Trophoblast cell (in vitro differentiated cells and primary cell): ENCODE measurements around the gene WDR7.

Source experiments
- DNase-seq, 2 donors: peaks; one replicate each; pipeline ENCODE4 v3.0.0-alpha.2; 2016
- H2AFZ ChIP-seq: 2 replicates; pipeline ENCODE4 v1.6.1; 2013; ENCODE audit warnings: low read length, moderate library complexity, mild to moderate bottlenecking; ENCODE audit not compliant: insufficient read depth, poor library complexity
- H2AK5ac ChIP-seq: 2 replicates; pipeline ENCODE4 v1.6.1; 2013; ENCODE audit warnings: mild to moderate bottlenecking, low read length
- H2BK120ac ChIP-seq: 2 replicates; pipeline ENCODE4 v1.6.1; 2013; ENCODE audit warnings: low read length, mild to moderate bottlenecking, moderate library complexity; ENCODE audit not compliant: insufficient read depth, poor library complexity
- H2BK12ac ChIP-seq: 2 replicates; pipeline ENCODE4 v1.6.1; 2013; ENCODE audit warnings: mild to moderate bottlenecking, low read length, moderate library complexity
- H2BK5ac ChIP-seq: 2 replicates; pipeline ENCODE4 v1.6.1; 2013; ENCODE audit warnings: low read length, low read depth, moderate library complexity, mild to moderate bottlenecking; ENCODE audit not compliant: poor library complexity
- H3K14ac ChIP-seq: 2 replicates; pipeline ENCODE4 v1.6.1; 2013; ENCODE audit warnings: mild to moderate bottlenecking, low read length
- H3K18ac ChIP-seq: 2 replicates; pipeline ENCODE4 v1.6.1; 2013; ENCODE audit warnings: mild to moderate bottlenecking, low read length
- H3K23ac ChIP-seq: 2 replicates; pipeline ENCODE4 v1.6.1; 2013; ENCODE audit warnings: low read length
- H3K27ac ChIP-seq: 2 replicates; pipeline ENCODE4 v1.5.1; 2013; ENCODE audit warnings: low read depth, mild to moderate bottlenecking, inconsistent platforms, low read length, moderate library complexity
- H3K27me3 ChIP-seq: 2 replicates; pipeline ENCODE4 v1.6.1; 2013; ENCODE audit warnings: inconsistent platforms, mild to moderate bottlenecking, low read length, moderate library complexity; ENCODE audit not compliant: insufficient read depth
- H3K36me3 ChIP-seq, 2 experiments: 1 replicate in 1 of 2; 2 replicates in 1 of 2; pipeline ENCODE4 v1.6.1; 2013; ENCODE audit warnings: low read length in 2 of 2, mild to moderate bottlenecking in 2 of 2, moderate library complexity in 1 of 2; ENCODE audit not compliant: insufficient read depth in 2 of 2, control insufficient read depth in 1 of 2
- H3K4ac ChIP-seq: 2 replicates; pipeline ENCODE4 v1.6.1; 2013; ENCODE audit warnings: low read depth, mild to moderate bottlenecking, low read length, moderate library complexity
- H3K4me1 ChIP-seq, 2 experiments: 1 replicate in 1 of 2; 2 replicates in 1 of 2; pipeline ENCODE4 v1.6.1; 2013; ENCODE audit warnings: low read length in 2 of 2, mild to moderate bottlenecking in 2 of 2, moderate library complexity in 1 of 2; ENCODE audit not compliant: insufficient read depth in 2 of 2, control insufficient read depth in 1 of 2
- H3K4me2 ChIP-seq: 2 replicates; pipeline ENCODE4 v1.6.1; 2013; ENCODE audit warnings: inconsistent platforms, mild to moderate bottlenecking, low read length, moderate library complexity
- H3K4me3 ChIP-seq: 2 replicates; pipeline ENCODE4 v1.5.1; 2013; ENCODE audit warnings: mild to moderate bottlenecking, low read depth, low read length, inconsistent platforms
- H3K79me1 ChIP-seq: one replicate; pipeline ENCODE4 v1.6.1; 2013; ENCODE audit warnings: low read length
- H3K79me2 ChIP-seq: 2 replicates; pipeline ENCODE4 v1.6.1; 2013; ENCODE audit warnings: low read length, mild to moderate bottlenecking; ENCODE audit not compliant: control insufficient read depth, insufficient read depth, poor library complexity
- H3K9ac ChIP-seq: 2 replicates; pipeline ENCODE4 v1.6.1; 2013; ENCODE audit warnings: mild to moderate bottlenecking, low read length
- H3K9me3 ChIP-seq: 2 replicates; pipeline ENCODE4 v1.6.1; 2013; ENCODE audit warnings: low read depth, mild to moderate bottlenecking, control low read depth, inconsistent platforms, low read length; ENCODE audit not compliant: insufficient read depth
- H4K12ac ChIP-seq: 2 replicates; pipeline ENCODE4 v1.6.1; 2013; ENCODE audit warnings: low read depth, mild to moderate bottlenecking, low read length, moderate library complexity
- H4K8ac ChIP-seq: 2 replicates; pipeline ENCODE4 v1.6.1; 2013; ENCODE audit warnings: low read depth, mild to moderate bottlenecking, low read length, moderate library complexity
- H4K91ac ChIP-seq: one replicate; pipeline ENCODE4 v1.6.1; 2013; ENCODE audit warnings: low read depth, mild to moderate bottlenecking, low read length, moderate library complexity
- WGBS: extraction: QIAGEN DNeasy Blood & Tissue Kit; methylation state at CpG from one replicate; pipeline ENCODE4 v1.1.7; 2013; ENCODE audit warnings: missing lambda C conversion rate; ENCODE audit not compliant: insufficient read length, insufficient coverage; ENCODE audit errors: extremely low coverage; 5-methylcytosine and 5-hydroxymethylcytosine counted together

Gene WDR7

DNA sequence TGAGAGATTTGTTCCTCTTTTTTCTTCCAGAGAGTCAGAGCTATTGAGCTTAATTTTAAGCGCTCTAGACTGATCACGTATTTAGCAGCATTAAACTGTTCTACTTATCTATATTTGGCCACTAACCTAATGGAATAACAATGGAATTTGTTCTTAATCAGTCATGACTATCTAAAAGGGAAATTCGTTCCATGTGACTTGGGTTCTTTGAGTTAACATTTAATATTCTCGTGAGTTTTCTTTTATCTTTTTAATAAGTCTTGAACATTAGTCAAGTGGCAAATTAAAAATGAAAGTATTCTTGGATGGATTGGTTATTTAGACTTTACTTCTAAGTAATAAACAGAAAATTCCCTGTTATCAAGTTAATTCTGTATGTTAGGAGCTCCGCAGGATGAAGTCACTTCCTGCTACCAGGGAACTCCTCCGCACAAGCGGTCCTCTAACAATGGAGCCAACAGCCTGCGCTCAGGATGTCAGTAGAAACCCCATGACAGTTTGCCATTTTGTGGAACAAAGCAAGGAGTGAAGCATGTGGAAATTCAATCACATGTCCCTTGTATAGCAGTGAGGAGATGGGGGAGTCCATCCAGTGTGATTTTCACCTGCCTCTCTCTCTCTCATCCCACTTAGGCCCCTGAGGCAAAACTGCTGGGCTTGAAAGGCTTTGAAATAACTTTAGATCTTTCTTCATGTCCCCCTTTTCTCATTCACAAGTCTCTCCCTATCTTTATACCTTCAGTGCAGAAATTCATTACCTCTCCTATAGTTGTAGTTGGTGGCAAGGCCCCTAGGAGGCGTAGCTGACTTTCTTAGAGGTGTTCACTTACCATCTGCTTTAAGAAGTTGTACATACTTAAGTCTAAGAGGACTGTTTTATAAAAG is 138.1 kb downstream of the WDR7 start:
- H3K18ac ChIP-seq: no peak overlapping the region
- no peak overlapping the region for H3K4me2 ChIP-seq
- no peak overlapping the region for H3K4ac ChIP-seq
- no peaks in the 10 kb centered on the region for H3K79me2 ChIP-seq
- H3K27me3 ChIP-seq: no peaks in the 10 kb centered on the region
- no peak overlapping the region for H3K4me3 ChIP-seq
- WGBS: no CpG with 5 or more reads among the region's 9 CpGs
- no peak overlapping the region for H4K8ac ChIP-seq
- DNase-seq: peak; percentile 4 to 37
- no peaks in the 10 kb centered on the region for H3K9me3 ChIP-seq
- peak overlapping the region; percentile 7 for H3K9ac ChIP-seq
- no peaks in the 10 kb centered on the region for H3K36me3 ChIP-seq
- H4K91ac ChIP-seq: no peak overlapping the region
- H3K79me1 ChIP-seq: no peaks in the 10 kb centered on the region
- H2BK12ac ChIP-seq: no peak overlapping the region
- no peak overlapping the region for H2AK5ac ChIP-seq
- H3K14ac ChIP-seq: no peak overlapping the region
- peak overlapping the region; percentile 74 for H3K23ac ChIP-seq
- H2BK120ac ChIP-seq: no peak overlapping the region
- no peaks in the 10 kb centered on the region for H3K4me1 ChIP-seq
- no peak overlapping the region for H2AFZ ChIP-seq
- no peak overlapping the region for H2BK5ac ChIP-seq
- H3K27ac ChIP-seq: no peak overlapping the region
- no peak overlapping the region for H4K12ac ChIP-seq

DNA sequence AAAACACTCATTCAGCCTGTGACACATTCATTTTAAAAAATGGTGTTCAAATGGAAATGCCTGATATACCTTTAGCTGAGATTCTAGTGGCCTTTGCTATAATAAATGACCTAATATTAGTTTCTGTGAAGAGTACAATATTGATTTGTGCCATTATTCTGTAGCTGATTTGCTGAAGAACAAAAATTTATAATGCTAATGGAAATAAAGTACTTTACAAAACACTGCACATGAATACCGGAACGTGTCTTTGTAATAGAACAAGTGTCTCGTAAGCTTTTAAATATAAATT is 138.7 kb downstream of the WDR7 start:
- no peaks in the 10 kb centered on the region for H3K9me3 ChIP-seq
- no peaks in the 10 kb centered on the region for H3K79me2 ChIP-seq
- WGBS: no CpG with 5 or more reads among the region's 3 CpGs
- no peak for DNase-seq
- no peaks in the 10 kb centered on the region for H3K79me1 ChIP-seq
- no peaks in the 10 kb centered on the region for H3K27me3 ChIP-seq
- H3K4me3 ChIP-seq: no peak overlapping the region
- no peak overlapping the region for H2BK5ac ChIP-seq
- H4K12ac ChIP-seq: no peak overlapping the region
- H3K4me1 ChIP-seq: no peaks in the 10 kb centered on the region
- no peak overlapping the region for H2AFZ ChIP-seq
- no peak overlapping the region for H2BK120ac ChIP-seq
- no peak overlapping the region for H3K18ac ChIP-seq
- no peak overlapping the region for H3K23ac ChIP-seq
- H3K14ac ChIP-seq: no peak overlapping the region
- H4K91ac ChIP-seq: no peak overlapping the region
- no peak overlapping the region for H4K8ac ChIP-seq
- H2AK5ac ChIP-seq: no peak overlapping the region
- H3K27ac ChIP-seq: no peak overlapping the region
- no peak overlapping the region for H3K9ac ChIP-seq
- no peaks in the 10 kb centered on the region for H3K36me3 ChIP-seq
- no peak overlapping the region for H3K4ac ChIP-seq
- H3K4me2 ChIP-seq: no peak overlapping the region
- no peak overlapping the region for H2BK12ac ChIP-seq

DNA sequence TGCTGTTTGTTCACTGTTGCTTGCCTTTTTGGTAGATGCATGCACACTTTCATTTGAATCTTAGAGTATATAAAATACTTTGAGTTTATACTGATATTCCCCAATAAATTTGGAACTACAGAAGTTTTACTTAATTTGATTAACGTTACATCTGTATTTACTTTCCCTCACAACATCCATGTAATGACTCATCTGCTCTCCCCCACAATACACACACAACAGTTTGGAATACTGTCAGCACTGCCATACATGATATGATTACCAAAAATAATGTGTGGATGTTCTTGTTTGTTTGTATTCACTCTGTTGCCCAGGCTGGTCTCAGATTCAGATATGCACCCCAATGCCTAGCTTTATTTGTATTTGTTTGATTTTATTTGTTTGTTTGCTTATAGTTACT is 144.2 kb downstream of the WDR7 start:
- H3K79me2 ChIP-seq: no peaks in the 10 kb centered on the region
- H2BK120ac ChIP-seq: no peak overlapping the region
- no peaks in the 10 kb centered on the region for H3K4me1 ChIP-seq
- no peak overlapping the region for H4K91ac ChIP-seq
- no peak overlapping the region for H2BK12ac ChIP-seq
- H3K79me1 ChIP-seq: no peaks in the 10 kb centered on the region
- no peak overlapping the region for H4K8ac ChIP-seq
- H2AK5ac ChIP-seq: no peak overlapping the region
- no peak overlapping the region for H3K4me3 ChIP-seq
- no peak overlapping the region for H3K23ac ChIP-seq
- no peaks in the 10 kb centered on the region for H3K9me3 ChIP-seq
- no peak overlapping the region for H3K18ac ChIP-seq
- no peak overlapping the region for H2BK5ac ChIP-seq
- H3K4ac ChIP-seq: no peak overlapping the region
- no peak overlapping the region for H2AFZ ChIP-seq
- H3K27ac ChIP-seq: no peak overlapping the region
- no peaks in the 10 kb centered on the region for H3K36me3 ChIP-seq
- H3K14ac ChIP-seq: no peak overlapping the region
- no CpG with 5 or more reads among the region's 1 CpG for WGBS
- H3K27me3 ChIP-seq: no peaks in the 10 kb centered on the region
- no peak for DNase-seq
- H4K12ac ChIP-seq: no peak overlapping the region
- H3K9ac ChIP-seq: no peak overlapping the region
- H3K4me2 ChIP-seq: no peak overlapping the region

DNA sequence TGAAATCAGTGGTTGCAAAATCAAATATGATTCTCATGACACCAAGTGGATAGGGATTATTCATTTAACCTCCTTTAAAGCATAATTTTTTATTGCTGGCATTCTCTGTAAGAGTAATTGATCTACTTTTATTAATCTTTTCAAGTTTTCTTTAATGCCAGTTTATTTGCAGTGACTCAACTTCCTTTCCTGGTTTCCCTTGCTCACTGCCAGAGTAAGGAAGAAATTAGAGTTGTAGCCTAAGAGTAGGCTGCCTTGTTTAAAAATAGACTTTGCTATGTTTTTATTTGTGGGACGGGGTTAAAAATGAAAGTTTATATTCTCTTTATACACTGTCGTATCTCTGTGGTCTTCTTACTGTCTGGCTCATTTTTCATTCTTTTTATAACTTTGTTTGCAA is 148.6 kb downstream of the WDR7 start:
- no peak overlapping the region for H4K8ac ChIP-seq
- no peak overlapping the region for H3K18ac ChIP-seq
- H3K14ac ChIP-seq: no peak overlapping the region
- WGBS: no CpG with 5 or more reads among the region's 2 CpGs
- no peak overlapping the region for H3K4ac ChIP-seq
- DNase-seq: no peak
- no peak overlapping the region for H3K23ac ChIP-seq
- no peaks in the 10 kb centered on the region for H3K9me3 ChIP-seq
- H3K36me3 ChIP-seq: no peaks in the 10 kb centered on the region
- H2BK5ac ChIP-seq: no peak overlapping the region
- H3K27ac ChIP-seq: no peak overlapping the region
- no peaks in the 10 kb centered on the region for H3K79me1 ChIP-seq
- H3K27me3 ChIP-seq: no peaks in the 10 kb centered on the region
- no peak overlapping the region for H4K12ac ChIP-seq
- no peak overlapping the region for H2AK5ac ChIP-seq
- H2AFZ ChIP-seq: no peak overlapping the region
- H3K79me2 ChIP-seq: no peaks in the 10 kb centered on the region
- no peak overlapping the region for H4K91ac ChIP-seq
- no peaks in the 10 kb centered on the region for H3K4me1 ChIP-seq
- H3K9ac ChIP-seq: no peak overlapping the region
- H2BK120ac ChIP-seq: no peak overlapping the region
- H3K4me2 ChIP-seq: no peak overlapping the region
- no peak overlapping the region for H3K4me3 ChIP-seq
- H2BK12ac ChIP-seq: no peak overlapping the region
